ENCODE data around the gene ADAMTS2. TPM values are rescaled to one million over a fixed set of nuclear protein-coding genes. Genes with fewer than 3 reads are reported as not detected.

Gene ADAMTS2
- total RNA-seq, 5 donors from 2014 or later (not counting 1 experiment from before 2014, with no cell fraction given) = 0.09 to 0.23 TPM; not detected in 3

DNA sequence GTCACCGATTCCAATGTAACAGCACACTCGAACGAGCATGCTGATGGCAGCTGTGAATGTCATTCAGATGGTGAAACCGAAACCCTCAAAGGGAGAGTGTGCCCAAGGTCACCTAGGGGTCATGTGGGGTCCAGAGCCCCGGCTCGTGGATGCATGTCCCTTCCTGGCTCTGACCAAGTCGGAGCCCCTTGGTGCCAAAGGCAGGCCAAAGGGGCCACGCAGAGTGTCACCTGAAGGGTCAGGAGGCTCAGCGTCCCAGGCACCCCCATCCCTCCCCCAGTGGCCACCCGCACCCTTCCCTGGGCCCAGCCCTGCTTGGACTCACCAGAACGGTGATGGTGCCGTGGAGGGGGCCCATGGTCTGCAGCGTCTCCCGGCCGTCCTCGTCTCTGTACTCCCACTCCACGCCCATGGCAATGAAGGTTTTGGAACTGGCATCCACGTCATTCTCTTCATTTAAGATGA lies 215.6 kb downstream of the ADAMTS2 start:
- no peaks in the 10 kb centered on the region for H3K9me3 ChIP-seq
- H3K27ac ChIP-seq (ENCODE audit: low read length) = no peak overlapping the region
- no peaks in the 10 kb centered on the region for H3K4me1 ChIP-seq (ENCODE audit: control insufficient read depth in 1 of 2, extremely low read depth in 1 of 2, insufficient read depth in 2 of 2, low read length in 2 of 2)
- H3K27ac Mint-ChIP-seq = no peak overlapping the region
- CTCF ChIA-PET = no interaction called here
- ATAC-seq (replicated peaks in 1 of 4) (no peak), DNase-seq (no peak)
- H3K4me3 ChIP-seq (ENCODE audit: control insufficient read depth in 1 of 2, extremely low read depth in 1 of 2, low read length in 1 of 2) = no peak overlapping the region
- no peaks in the 10 kb centered on the region for H3K4me1 Mint-ChIP-seq
- H3K27me3 Mint-ChIP-seq = peaks cover 0 to 4% of the 10 kb centered on the region in 2 donors
- no peaks in the 10 kb centered on the region for H3K27me3 ChIP-seq (replicated peaks in 1 of 2; ENCODE audit: control insufficient read depth in 2 of 2, extremely low read depth in 1 of 2, insufficient read depth in 2 of 2, low read length in 1 of 2)
- no peaks in the 10 kb centered on the region for H3K9me3 Mint-ChIP-seq
- no peak overlapping the region for H3K4me3 Mint-ChIP-seq
- H3K36me3 ChIP-seq (ENCODE audit: control insufficient read depth in 2 of 2, extremely low read depth in 1 of 2, insufficient read depth in 1 of 2, low read length in 1 of 2) = no peaks in the 10 kb centered on the region
- 82% methylated on average over 18 of the region's 18 CpGs for WGBS (ENCODE audit: insufficient coverage)
- POLR2A ChIA-PET = no interaction called here
- H3K36me3 Mint-ChIP-seq = no peaks in the 10 kb centered on the region

DNA sequence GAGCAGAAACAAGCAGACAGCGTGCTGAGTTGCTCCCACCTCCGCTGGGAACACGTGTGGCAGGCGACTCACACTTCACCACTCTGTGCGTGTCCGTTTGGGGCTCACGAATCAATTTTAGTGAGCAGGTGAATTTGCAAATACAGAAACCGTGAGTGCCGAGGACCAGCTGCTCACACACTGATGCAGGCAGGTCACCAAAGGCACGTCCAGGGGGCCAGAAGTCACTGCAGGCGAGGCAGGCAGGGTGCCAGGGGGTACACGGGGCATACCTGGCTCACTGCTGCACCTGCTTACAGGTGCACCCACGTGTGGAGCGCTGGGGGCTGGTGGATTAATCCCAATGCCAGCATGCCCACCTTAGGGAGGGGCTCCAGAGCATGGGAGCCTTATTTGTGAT lies 216.3 kb downstream of the ADAMTS2 start:
- ChIA-PET CTCF (no interaction called here), POLR2A (no interaction called here)
- H3K27ac ChIP-seq (ENCODE audit: low read length) = no peak overlapping the region
- H3K4me3 ChIP-seq (ENCODE audit: control insufficient read depth in 1 of 2, extremely low read depth in 1 of 2, low read length in 1 of 2) = no peak overlapping the region
- Mint-ChIP-seq H3K27ac (no peak overlapping the region), H3K4me3 (no peak overlapping the region), H3K9me3 (no peaks in the 10 kb centered on the region), H3K4me1 (no peaks in the 10 kb centered on the region), H3K27me3 (peaks cover 0 to 4% of the 10 kb centered on the region in 2 donors), H3K36me3 (no peaks in the 10 kb centered on the region)
- H3K27me3 ChIP-seq (replicated peaks in 1 of 2; ENCODE audit: control insufficient read depth in 2 of 2, extremely low read depth in 1 of 2, insufficient read depth in 2 of 2, low read length in 1 of 2) = peaks cover 0 to 3% of the 10 kb centered on the region in 2 experiments
- DNase-seq = no peak
- 78% methylated on average over 11 of the region's 14 CpGs for WGBS (ENCODE audit: insufficient coverage)
- no peaks in the 10 kb centered on the region for H3K9me3 ChIP-seq
- H3K4me1 ChIP-seq (ENCODE audit: control insufficient read depth in 1 of 2, extremely low read depth in 1 of 2, insufficient read depth in 2 of 2, low read length in 2 of 2) = no peaks in the 10 kb centered on the region
- no peaks in the 10 kb centered on the region for H3K36me3 ChIP-seq (ENCODE audit: control insufficient read depth in 2 of 2, extremely low read depth in 1 of 2, insufficient read depth in 1 of 2, low read length in 1 of 2)
- ATAC-seq (replicated peaks in 1 of 4) = no peak

DNA sequence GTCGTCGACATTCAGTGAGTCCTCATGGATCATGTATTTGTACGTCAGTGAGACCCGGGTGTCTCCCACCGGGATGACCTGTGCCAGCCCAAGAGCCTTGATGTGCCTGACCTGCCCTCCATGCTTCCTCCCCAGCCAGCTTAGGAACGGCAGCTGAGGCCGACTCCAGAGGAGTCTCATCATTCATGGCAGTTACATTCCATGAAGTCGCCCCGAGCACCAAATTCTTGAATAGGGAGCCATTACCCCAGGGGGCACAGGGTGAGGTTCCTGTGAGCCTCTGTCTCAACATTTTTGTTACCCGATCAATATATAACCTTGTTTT lies 217.3 kb downstream of the ADAMTS2 start:
- H3K36me3 Mint-ChIP-seq = no peaks in the 10 kb centered on the region
- ChIA-PET CTCF (no interaction called here), POLR2A (no interaction called here)
- no peak overlapping the region for H3K4me3 Mint-ChIP-seq
- peaks cover 0 to 4% of the 10 kb centered on the region in 2 donors for H3K27me3 Mint-ChIP-seq
- ATAC-seq (replicated peaks in 1 of 4) = no peak
- H3K4me1 ChIP-seq (ENCODE audit: control insufficient read depth in 1 of 2, extremely low read depth in 1 of 2, insufficient read depth in 2 of 2, low read length in 2 of 2) = no peaks in the 10 kb centered on the region
- no peaks in the 10 kb centered on the region for H3K9me3 Mint-ChIP-seq
- peak in 1 of 35 experiments; percentile 1 for DNase-seq
- no peak overlapping the region for H3K4me3 ChIP-seq (ENCODE audit: control insufficient read depth in 1 of 2, extremely low read depth in 1 of 2, low read length in 1 of 2)
- H3K4me1 Mint-ChIP-seq = no peaks in the 10 kb centered on the region
- no peak overlapping the region for H3K27ac Mint-ChIP-seq
- no peaks in the 10 kb centered on the region for H3K9me3 ChIP-seq
- no peaks in the 10 kb centered on the region for H3K36me3 ChIP-seq (ENCODE audit: control insufficient read depth in 2 of 2, extremely low read depth in 1 of 2, insufficient read depth in 1 of 2, low read length in 1 of 2)
- WGBS (ENCODE audit: insufficient coverage) = 85% methylated on average over 9 of the region's 10 CpGs
- peaks cover 0 to 4% of the 10 kb centered on the region in 2 experiments for H3K27me3 ChIP-seq (replicated peaks in 1 of 2; ENCODE audit: control insufficient read depth in 2 of 2, extremely low read depth in 1 of 2, insufficient read depth in 2 of 2, low read length in 1 of 2)
- H3K27ac ChIP-seq (ENCODE audit: low read length) = no peak overlapping the region

DNA sequence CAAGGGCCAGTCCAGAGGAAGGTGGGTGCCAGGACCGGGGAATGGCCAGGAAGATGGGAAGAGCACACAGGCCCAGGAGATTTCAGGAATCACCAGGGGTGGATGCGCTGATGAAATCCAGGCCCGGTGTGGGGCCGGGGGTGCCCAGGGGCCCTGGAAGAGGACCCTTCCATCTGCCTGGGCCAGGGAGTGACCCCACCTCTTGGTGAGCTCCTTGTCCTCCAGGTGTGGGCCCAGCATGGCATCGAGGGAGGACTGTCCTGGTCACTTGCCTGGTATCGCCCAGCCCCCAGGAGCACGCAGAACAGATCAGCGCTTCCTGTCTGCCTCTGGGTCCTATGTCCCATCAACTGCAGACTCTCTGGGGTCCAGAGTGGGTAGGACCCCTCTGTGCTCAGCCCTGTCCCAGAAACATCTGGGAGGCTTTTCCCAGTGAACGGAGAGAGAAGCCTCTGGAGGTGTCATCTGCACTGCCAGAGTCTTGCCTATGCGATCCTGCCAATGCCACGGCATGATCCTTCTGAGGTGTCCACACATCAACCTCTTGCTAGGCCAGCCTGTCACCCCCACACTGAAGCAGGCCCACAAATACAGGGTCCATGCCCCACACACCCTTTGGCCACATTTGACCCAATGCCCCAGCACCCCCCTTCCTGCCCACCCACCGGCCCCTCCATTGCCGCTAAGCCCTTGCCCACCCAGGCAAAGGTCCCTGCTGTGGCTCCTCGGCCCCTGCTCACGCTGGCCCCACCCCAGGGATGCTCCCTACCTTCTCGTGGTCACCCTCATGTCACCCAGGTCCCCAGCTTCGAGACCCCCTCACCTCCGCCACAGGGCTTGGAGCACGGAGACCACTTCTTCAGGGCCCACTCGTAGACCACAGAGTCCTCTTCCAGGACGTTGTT lies 217.9 kb downstream of the ADAMTS2 start:
- no peaks in the 10 kb centered on the region for H3K9me3 ChIP-seq
- Mint-ChIP-seq H3K4me3 (no peak overlapping the region), H3K9me3 (no peaks in the 10 kb centered on the region), H3K27ac (no peak overlapping the region), H3K27me3 (peaks cover 0 to 4% of the 10 kb centered on the region in 2 donors), H3K36me3 (no peaks in the 10 kb centered on the region), H3K4me1 (no peaks in the 10 kb centered on the region)
- no peaks in the 10 kb centered on the region for H3K36me3 ChIP-seq (ENCODE audit: control insufficient read depth in 2 of 2, extremely low read depth in 1 of 2, insufficient read depth in 1 of 2, low read length in 1 of 2)
- 84% methylated on average over 21 of the region's 21 CpGs for WGBS (ENCODE audit: insufficient coverage)
- DNase-seq (peak in 1 of 35 experiments; percentile 5), ATAC-seq (replicated peaks in 1 of 4) (no peak)
- no peak overlapping the region for H3K4me3 ChIP-seq (ENCODE audit: control insufficient read depth in 1 of 2, extremely low read depth in 1 of 2, low read length in 1 of 2)
- H3K4me1 ChIP-seq (ENCODE audit: control insufficient read depth in 1 of 2, extremely low read depth in 1 of 2, insufficient read depth in 2 of 2, low read length in 2 of 2) = no peaks in the 10 kb centered on the region
- peaks cover 0 to 4% of the 10 kb centered on the region in 2 experiments for H3K27me3 ChIP-seq (replicated peaks in 1 of 2; ENCODE audit: control insufficient read depth in 2 of 2, extremely low read depth in 1 of 2, insufficient read depth in 2 of 2, low read length in 1 of 2)
- ChIA-PET CTCF (no interaction called here), POLR2A (no interaction called here)
- no peak overlapping the region for H3K27ac ChIP-seq (ENCODE audit: low read length)

GRCh38 chr5:179126506-179126991 lies 218.7 kb downstream of the ADAMTS2 start:
- Histone ChIP-seq H3K9me3 (no peaks in the 10 kb centered on the region), H3K4me1 (ENCODE audit: control insufficient read depth in 1 of 2, extremely low read depth in 1 of 2, insufficient read depth in 2 of 2, low read length in 2 of 2) (no peaks in the 10 kb centered on the region), H3K4me3 (ENCODE audit: control insufficient read depth in 1 of 2, extremely low read depth in 1 of 2, low read length in 1 of 2) (no peak overlapping the region), H3K27ac (ENCODE audit: low read length) (no peak overlapping the region), H3K27me3 (replicated peaks in 1 of 2; ENCODE audit: control insufficient read depth in 2 of 2, extremely low read depth in 1 of 2, insufficient read depth in 2 of 2, low read length in 1 of 2) (peaks cover 0 to 7% of the 10 kb centered on the region in 2 experiments), H3K36me3 (ENCODE audit: control insufficient read depth in 2 of 2, extremely low read depth in 1 of 2, insufficient read depth in 1 of 2, low read length in 1 of 2) (no peaks in the 10 kb centered on the region)
- no peak for DNase-seq
- ATAC-seq (replicated peaks in 1 of 4) = no peak
- ChIA-PET POLR2A (no interaction called here), CTCF (no interaction called here)
- Mint-ChIP-seq H3K4me1 (no peaks in the 10 kb centered on the region), H3K36me3 (no peaks in the 10 kb centered on the region), H3K27me3 (peaks cover 0 to 4% of the 10 kb centered on the region in 2 donors), H3K4me3 (no peak overlapping the region), H3K9me3 (no peaks in the 10 kb centered on the region), H3K27ac (no peak overlapping the region)
- WGBS (ENCODE audit: insufficient coverage) = 75% methylated on average over 12 of the region's 14 CpGs

- Histone ChIP-seq H3K4me3 (ENCODE audit: control insufficient read depth in 1 of 2, extremely low read depth in 1 of 2, low read length in 1 of 2) (no peak overlapping the region), H3K27me3 (replicated peaks in 1 of 2; ENCODE audit: control insufficient read depth in 2 of 2, extremely low read depth in 1 of 2, insufficient read depth in 2 of 2, low read length in 1 of 2) (peaks cover 0 to 8% of the 10 kb centered on the region in 2 experiments), H3K36me3 (ENCODE audit: control insufficient read depth in 2 of 2, extremely low read depth in 1 of 2, insufficient read depth in 1 of 2, low read length in 1 of 2) (no peaks in the 10 kb centered on the region), H3K27ac (ENCODE audit: low read length) (no peak overlapping the region), H3K4me1 (ENCODE audit: control insufficient read depth in 1 of 2, extremely low read depth in 1 of 2, insufficient read depth in 2 of 2, low read length in 2 of 2) (no peaks in the 10 kb centered on the region), H3K9me3 (no peaks in the 10 kb centered on the region)
- Mint-ChIP-seq H3K4me3 (no peak overlapping the region), H3K27ac (no peak overlapping the region), H3K9me3 (no peaks in the 10 kb centered on the region), H3K4me1 (no peaks in the 10 kb centered on the region), H3K27me3 (peaks cover 0 to 4% of the 10 kb centered on the region in 2 donors), H3K36me3 (no peaks in the 10 kb centered on the region)
- no peak for ATAC-seq (replicated peaks in 1 of 4)
- 87% methylated on average over 22 of the region's 25 CpGs for WGBS (ENCODE audit: insufficient coverage)
- ChIA-PET POLR2A (no interaction called here), CTCF (no interaction called here)
- no peak for DNase-seq
Measured at GRCh38 chr5:179125789-179126505, 219.3 kb downstream of the ADAMTS2 start.

All from T-cell (primary cell).